HG03064 (cell line): Measurements from ENCODE around the gene CTXND1.

ENCODE experiments used
- ATAC-seq: cut with Tn5 transposase; IDR thresholded peaks from one replicate; pipeline ENCODE4 v1.9.1; 2021; ENCODE audit warnings: low read depth; ENCODE audit not compliant: unreplicated experiment

The CTXND1 gene

GRCh38 chr15:80183886-80184285 is 68.1 kb downstream of the CTXND1 start:
- ATAC-seq = no peak

GRCh38 chr15:80183306-80183705 is 68.7 kb downstream of the CTXND1 start:
- no peak for ATAC-seq

- no peak for ATAC-seq
Measured at GRCh38 chr15:80182611-80183261, 69.3 kb downstream of the CTXND1 start.

- ATAC-seq = no peak
Measured at GRCh38 chr15:80180986-80181385, 71.0 kb downstream of the CTXND1 start.

GRCh38 chr15:80180468-80180867 is 71.5 kb downstream of the CTXND1 start:
- no peak for ATAC-seq

DNA sequence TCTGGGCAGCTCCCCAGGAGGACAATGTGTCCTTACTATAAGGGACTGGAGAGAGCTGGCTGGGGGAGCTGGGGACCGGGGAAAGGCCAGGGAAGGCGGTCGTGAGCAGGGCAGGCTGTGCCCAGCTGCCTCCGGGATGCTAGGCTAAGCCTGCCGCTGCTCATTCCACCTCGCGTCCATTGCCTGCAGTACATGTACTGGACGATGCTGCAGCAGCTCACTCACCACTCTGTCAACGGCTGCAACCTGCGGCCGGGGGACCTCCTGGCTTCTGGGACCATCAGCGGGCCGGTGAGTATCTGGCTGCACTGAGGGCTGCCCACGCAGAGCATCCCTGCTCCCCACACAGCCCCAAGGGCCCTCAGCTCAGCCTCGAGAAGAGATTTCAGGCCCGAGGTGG is 72.1 kb downstream of the CTXND1 start:
- ATAC-seq = no peak

GRCh38 chr15:80179025-80179759 is 72.8 kb downstream of the CTXND1 start:
- ATAC-seq = no peak

- ATAC-seq = no peak
Measured at GRCh38 chr15:80177156-80177555, 74.9 kb downstream of the CTXND1 start.

- ATAC-seq = no peak
Measured at GRCh38 chr15:80176443-80176842, 75.6 kb downstream of the CTXND1 start.

DNA sequence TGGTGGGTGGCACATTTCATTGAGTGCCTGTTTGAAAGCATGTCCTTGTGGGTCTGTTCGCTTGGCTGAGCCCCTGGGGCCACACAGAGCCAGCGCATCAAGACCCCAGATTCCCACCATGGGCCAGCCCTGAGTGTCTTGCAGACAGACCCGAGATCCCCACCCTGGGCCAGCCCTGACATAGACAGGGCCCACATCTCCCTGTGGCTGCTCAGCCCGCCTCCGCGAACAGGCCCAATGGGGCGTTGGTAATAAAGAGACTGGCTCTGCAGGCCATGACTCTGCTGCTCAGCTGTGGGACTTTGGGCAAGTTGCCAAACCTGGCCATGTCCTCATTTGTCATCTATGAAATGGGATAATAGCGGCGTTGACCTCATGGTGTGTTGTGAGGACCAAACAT is 76.6 kb downstream of the CTXND1 start:
- no peak for ATAC-seq

DNA sequence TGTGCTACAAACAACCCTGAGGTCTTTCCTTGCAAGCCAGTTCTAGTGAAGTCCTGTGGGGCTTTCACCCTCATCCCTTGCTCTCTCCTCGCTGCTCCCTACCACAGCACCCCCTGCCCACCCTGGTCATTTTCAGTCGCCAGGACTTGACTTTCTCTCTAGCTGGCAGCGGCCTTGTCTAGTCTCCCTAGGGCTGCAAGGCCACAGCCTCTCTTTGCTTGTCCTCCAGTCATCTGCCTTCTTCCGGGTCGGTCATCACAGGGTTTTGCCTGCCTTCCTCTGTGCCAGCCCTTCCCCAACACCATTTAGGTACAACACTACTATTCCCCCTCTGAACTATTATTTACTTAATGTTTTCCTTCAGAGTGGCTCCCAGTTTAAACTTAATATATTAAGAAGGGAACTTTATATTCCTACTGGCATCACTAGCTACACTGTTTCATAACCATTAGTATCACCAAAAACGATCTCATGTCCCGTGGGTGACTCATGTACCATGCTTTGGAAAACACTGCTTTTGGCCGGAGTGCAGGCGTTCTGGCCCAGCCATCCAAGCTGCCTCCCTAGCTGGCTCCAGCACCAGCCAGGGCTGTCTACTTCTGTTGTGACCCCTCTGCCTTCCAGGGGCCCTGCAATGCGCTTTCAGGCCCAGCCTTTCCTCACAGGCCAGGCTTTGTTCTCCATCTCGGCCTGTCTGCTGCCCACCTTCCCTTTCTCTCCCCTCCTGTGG is 77.8 kb downstream of the CTXND1 start:
- no peak for ATAC-seq

DNA sequence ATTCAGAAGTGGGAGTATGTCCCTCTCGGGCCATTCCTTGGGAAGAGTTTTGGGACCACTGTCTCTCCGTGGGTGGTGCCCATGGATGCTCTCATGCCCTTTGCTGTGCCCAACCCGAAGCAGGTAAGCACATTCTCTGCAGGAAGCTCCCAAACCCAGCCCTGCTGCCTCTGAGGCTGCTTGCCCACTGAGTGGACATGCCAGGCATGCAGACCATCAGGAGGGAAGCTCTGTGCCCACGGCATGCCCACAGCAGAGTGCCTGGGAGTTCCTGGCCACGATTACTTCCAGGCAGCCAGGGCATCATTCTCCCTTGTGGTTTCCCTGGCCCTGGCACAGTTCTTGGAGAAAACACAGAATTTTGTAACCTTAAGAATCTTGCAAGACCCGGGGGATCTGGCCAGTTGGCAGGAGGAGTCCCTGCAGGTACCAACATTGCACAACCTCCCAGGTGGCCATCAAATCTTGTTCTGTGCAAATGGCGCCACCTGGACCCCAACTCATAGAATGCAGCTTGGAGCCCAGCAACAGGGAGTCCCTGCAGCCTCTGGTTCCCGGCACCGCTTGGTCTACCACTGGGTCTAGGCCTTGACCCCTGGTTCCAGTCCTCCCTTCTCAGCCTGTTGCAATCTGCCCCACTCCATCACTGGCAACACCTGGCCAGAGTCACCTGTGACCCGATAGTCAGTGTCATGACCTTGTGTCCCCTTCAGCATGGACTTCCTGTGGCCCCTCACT is 78.8 kb downstream of the CTXND1 start:
- no peak for ATAC-seq

DNA sequence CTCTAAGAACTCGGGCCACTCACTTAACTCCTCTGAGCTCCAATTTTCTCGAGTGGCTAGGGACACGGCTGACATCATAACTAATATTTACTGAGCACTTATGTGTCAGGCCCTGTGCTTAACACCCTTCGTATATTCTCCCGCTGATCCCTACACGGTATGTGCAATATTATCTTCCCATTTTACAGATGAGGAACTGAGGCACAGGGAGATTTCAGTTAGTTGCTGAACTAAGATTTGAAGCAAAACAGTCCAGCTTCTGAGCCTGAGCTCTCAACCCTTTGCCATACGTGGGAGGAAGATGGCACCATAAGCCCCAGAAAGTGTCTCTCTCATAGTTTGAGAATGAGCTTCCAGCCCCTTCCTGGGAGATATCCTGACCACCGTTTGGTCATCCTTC is 79.6 kb downstream of the CTXND1 start:
- ATAC-seq = no peak

GRCh38 chr15:80171787-80172186 is 80.2 kb downstream of the CTXND1 start:
- no peak for ATAC-seq

DNA sequence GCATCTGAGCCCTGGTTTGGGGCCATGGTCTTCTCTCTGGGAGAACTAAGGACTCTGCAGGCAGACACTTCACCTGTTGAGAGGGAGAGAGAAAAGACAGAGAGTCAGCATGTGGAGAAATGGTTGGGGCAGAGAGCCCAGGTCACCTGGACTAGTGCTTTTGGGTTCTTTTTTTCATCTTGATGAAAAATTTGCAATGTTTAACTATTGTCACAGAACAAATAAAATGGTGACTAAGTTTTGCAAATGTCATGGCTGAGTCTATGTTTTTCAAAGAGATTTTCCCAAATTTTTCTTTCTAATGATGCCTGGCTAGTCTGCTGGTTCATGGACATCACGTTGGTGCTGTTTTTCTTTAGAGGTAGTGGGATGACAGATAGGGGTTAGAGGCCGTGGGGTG is 81.4 kb downstream of the CTXND1 start:
- ATAC-seq = no peak

DNA sequence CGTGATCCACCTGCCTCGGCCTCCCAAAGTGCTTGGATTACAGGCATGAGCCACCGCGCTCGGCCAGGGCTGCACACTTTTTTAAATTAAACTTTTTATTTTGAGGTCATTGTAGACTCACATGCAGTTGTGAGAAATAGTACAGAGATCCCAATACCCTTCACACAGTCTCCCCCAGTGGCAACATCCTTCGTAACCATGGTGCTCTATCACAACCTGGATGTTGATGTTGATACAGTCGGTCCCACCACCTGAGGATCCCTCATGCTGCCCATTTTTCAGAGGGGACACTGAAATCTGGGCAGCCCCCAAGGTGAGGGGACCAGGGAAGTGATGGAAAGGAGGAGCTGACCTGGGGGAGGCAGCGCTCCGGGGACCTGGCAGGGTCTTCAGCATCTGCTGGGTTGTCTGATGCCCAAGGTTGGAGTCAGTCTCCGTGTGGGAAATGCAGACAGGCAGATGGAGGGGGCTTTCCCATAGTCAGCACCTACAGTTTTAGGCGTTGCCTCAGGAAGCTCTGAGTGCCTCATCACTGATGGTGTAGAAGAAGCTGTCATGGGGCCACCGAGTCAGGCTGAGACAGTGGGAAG is 82.2 kb downstream of the CTXND1 start:
- ATAC-seq = no peak

- no peak for ATAC-seq
Measured at GRCh38 chr15:80168421-80168820, 83.6 kb downstream of the CTXND1 start.

DNA sequence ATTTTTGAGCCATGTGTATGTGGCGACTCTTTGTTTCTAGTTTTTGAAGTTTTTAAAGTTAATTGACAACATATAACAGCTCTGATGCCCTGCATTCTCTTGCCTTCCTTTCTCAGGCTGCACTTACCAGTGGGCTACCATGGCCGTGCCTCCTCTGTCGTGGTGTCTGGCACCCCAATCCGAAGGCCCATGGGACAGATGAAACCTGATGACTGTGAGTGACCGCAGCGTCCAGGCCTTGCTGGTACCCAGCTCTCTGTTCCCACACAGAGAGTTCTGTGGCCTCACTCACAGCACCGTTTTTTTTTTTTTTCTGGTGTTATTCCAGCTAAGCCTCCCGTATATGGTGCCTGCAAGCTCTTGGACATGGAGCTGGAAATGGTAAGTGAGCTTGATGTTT is 84.1 kb downstream of the CTXND1 start:
- ATAC-seq = no peak

DNA sequence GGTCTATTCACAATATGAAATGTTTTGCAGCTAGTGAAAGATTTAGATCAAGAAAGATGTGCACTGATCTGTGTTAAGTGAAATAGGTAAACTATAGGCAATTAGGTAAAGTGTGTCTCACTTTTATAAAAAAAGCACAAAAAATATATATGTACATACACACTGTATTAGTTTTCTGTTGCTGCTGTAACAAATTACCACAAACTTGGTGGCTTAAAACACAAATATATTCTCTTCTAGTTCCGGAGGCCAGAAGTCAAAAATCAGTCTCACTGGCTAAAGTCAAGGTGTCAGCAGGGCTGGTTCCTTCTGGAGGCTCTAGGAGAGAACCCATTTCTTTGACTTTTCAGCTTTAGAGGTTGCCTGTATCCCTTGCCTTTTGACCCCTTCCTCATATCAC is 88.1 kb downstream of the CTXND1 start:
- ATAC-seq = no peak

GRCh38 chr15:80163217-80163616 is 88.8 kb downstream of the CTXND1 start:
- ATAC-seq = no peak
